Uterus (tissue), 2 donors: ENCODE data around the gene AIFM3.

Source experiments
- POLR2A ChIP-seq, 2 donors: fragments of 450-650 bp; IDR thresholded peaks; one replicate each; pipeline ENCODE4 v1.6.1; 2016; ENCODE audit warnings: antibody characterized with exemption in 2 of 2, mild to moderate bottlenecking in 1 of 2, moderate library complexity in 1 of 2
- TF ChIP-seq, protein P1 (sequence below), 4 experiments: fragments of 200-600 bp in 2 of 4; fragments of 450-650 bp in 2 of 4; sonication (generic) in 2 of 4; IDR thresholded peaks; one replicate each; pipeline ENCODE4 v1.5.1; 2016 to 2019; ENCODE audit warnings: antibody characterized with exemption in 4 of 4, mild to moderate bottlenecking in 2 of 4, moderate library complexity in 1 of 4

- TF ChIP-seq, protein P1, sequence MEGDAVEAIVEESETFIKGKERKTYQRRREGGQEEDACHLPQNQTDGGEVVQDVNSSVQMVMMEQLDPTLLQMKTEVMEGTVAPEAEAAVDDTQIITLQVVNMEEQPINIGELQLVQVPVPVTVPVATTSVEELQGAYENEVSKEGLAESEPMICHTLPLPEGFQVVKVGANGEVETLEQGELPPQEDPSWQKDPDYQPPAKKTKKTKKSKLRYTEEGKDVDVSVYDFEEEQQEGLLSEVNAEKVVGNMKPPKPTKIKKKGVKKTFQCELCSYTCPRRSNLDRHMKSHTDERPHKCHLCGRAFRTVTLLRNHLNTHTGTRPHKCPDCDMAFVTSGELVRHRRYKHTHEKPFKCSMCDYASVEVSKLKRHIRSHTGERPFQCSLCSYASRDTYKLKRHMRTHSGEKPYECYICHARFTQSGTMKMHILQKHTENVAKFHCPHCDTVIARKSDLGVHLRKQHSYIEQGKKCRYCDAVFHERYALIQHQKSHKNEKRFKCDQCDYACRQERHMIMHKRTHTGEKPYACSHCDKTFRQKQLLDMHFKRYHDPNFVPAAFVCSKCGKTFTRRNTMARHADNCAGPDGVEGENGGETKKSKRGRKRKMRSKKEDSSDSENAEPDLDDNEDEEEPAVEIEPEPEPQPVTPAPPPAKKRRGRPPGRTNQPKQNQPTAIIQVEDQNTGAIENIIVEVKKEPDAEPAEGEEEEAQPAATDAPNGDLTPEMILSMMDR (IDR thresholded peaks at IDR 0.05) = no peak
- TF ChIP-seq POLR2A (IDR thresholded peaks at IDR 0.05) = no peak
Observed at GRCh38 chr22:20980523-20980922, 13.5 kb downstream of the AIFM3 start.
